H1 (cell line): ENCODE results near the gene KRTAP5-8. TPM values are rescaled to one million over a fixed set of nuclear protein-coding genes. Genes with fewer than 3 reads are reported as not detected.

Experiments
- CTCF ChIA-PET: fragments of 300-600 bp; sonication (Branson Sonifier 250); formaldehyde crosslinking; loops from one replicate; lab custom pipeline; 2021; ENCODE audit not compliant: partially characterized antibody; lab: Charles Lee
- POLR2A ChIA-PET: fragments of 300-600 bp; sonication (Branson Sonifier 250); formaldehyde crosslinking; loops from one replicate; lab custom pipeline; 2021; ENCODE audit warnings: inconsistent platforms; ENCODE audit not compliant: partially characterized antibody; lab: Charles Lee
- DNase-seq, 2 experiments: peaks; one replicate each; pipeline versions ENCODE4 v3.0.0 to v3.0.0-alpha.2; 2010 to 2022; ENCODE audit warnings: low spot score in 2 of 2, low read depth in 1 of 2, mixed read lengths in 1 of 2
- FAIRE-seq: peaks from 2 replicates; lab custom pipeline; 2011; peaks lifted over from hg19 to GRCh38; lab: Jason Lieb, UNC
- H2AFZ ChIP-seq: 2 replicates; pipeline ENCODE4 v1.8.1; 2012; ENCODE audit warnings: low read length, inconsistent platforms
- H2AK5ac ChIP-seq: 2 replicates; pipeline ENCODE4 v1.6.1; 2013; ENCODE audit warnings: low read depth, low read length
- H2BK120ac ChIP-seq: replicated peaks from 2 replicates; pipeline ENCODE3; 2013; ENCODE audit warnings: low read depth, low read length, inconsistent platforms
- H2BK12ac ChIP-seq: 2 replicates; pipeline ENCODE4 v1.6.1; 2013; ENCODE audit warnings: low read depth, low read length
- H2BK15ac ChIP-seq: 2 replicates; pipeline ENCODE4 v1.6.1; 2013; ENCODE audit warnings: low read length
- H2BK20ac ChIP-seq: 2 replicates; pipeline ENCODE4 v1.6.1; 2013; ENCODE audit warnings: low read length
- H2BK5ac ChIP-seq: 2 replicates; pipeline ENCODE4 v1.6.1; 2013; ENCODE audit warnings: low read depth, low read length
- H3K14ac ChIP-seq: 2 replicates; pipeline ENCODE4 v1.6.1; 2013; ENCODE audit warnings: inconsistent platforms; ENCODE audit not compliant: insufficient read length
- H3K18ac ChIP-seq: 2 replicates; pipeline ENCODE4 v1.6.1; 2013; ENCODE audit warnings: low read length; ENCODE audit errors: extremely low read depth
- H3K23ac ChIP-seq: 2 replicates; pipeline ENCODE4 v1.6.1; 2013; ENCODE audit warnings: inconsistent platforms; ENCODE audit not compliant: insufficient read length
- H3K23me2 ChIP-seq: 2 replicates; pipeline ENCODE4 v1.6.1; 2013; ENCODE audit warnings: low read depth, low read length
- H3K27ac ChIP-seq: 2 replicates; pipeline ENCODE4 v1.6.1; 2011; ENCODE audit warnings: low read depth, low read length, inconsistent platforms
- H3K27me3 ChIP-seq, 4 experiments: replicated peaks in 1 of 4; 1 replicate in 1 of 4; 2 replicates in 3 of 4; pipeline versions ENCODE4 v1.6.1 to v1.8.1; 2011 to 2013; ENCODE audit warnings: low read length in 3 of 4, mild to moderate bottlenecking in 3 of 4, inconsistent platforms in 2 of 4, mixed read lengths in 2 of 4, moderate library complexity in 1 of 4; ENCODE audit not compliant: control insufficient read depth in 3 of 4, insufficient read depth in 3 of 4; ENCODE audit errors: extremely low read depth in 1 of 4
- H3K36me3 ChIP-seq, 4 experiments: 2 replicates each; pipeline versions ENCODE4 v1.6.1 to v1.8.1; 2011 to 2013; ENCODE audit warnings: mild to moderate bottlenecking in 4 of 4, low read length in 3 of 4, moderate library complexity in 2 of 4, control low read depth in 1 of 4, inconsistent platforms in 1 of 4; ENCODE audit not compliant: insufficient read depth in 4 of 4, control insufficient read depth in 2 of 4
- H3K4ac ChIP-seq: replicated peaks from 2 replicates; pipeline ENCODE3; 2013; ENCODE audit warnings: low read length, low read depth, mixed read lengths, inconsistent platforms; ENCODE audit not compliant: insufficient read length
- H3K4me1 ChIP-seq, 4 experiments: replicated peaks in 1 of 4; 1 replicate in 1 of 4; 2 replicates in 3 of 4; pipeline versions ENCODE4 v1.6.1 to v1.8.1; 2011 to 2013; ENCODE audit warnings: low read length in 3 of 4, inconsistent platforms in 2 of 4, mixed read lengths in 1 of 4; ENCODE audit not compliant: insufficient read depth in 4 of 4, control insufficient read depth in 3 of 4
- H3K4me2 ChIP-seq, 2 experiments: 2 replicates each; pipeline versions ENCODE4 v1.6.1 to v1.8.1; 2011 to 2013; ENCODE audit warnings: low read depth in 2 of 2, low read length in 2 of 2, control low read depth in 1 of 2, inconsistent platforms in 1 of 2, mild to moderate bottlenecking in 1 of 2; ENCODE audit not compliant: insufficient read depth in 1 of 2
- H3K4me3 ChIP-seq, 4 experiments: fragments of 200-600, 300-600 bp in 1 of 4; sonication (generic), shearing (Covaris generic), sonication (Bioruptor Twin) in 1 of 4; 2 replicates each; pipeline versions ENCODE4 v1.5.1 to v1.8.1; 2011 to 2016; ENCODE audit warnings: low read length in 4 of 4, low read depth in 3 of 4, control low read depth in 2 of 4, inconsistent platforms in 2 of 4, mild to moderate bottlenecking in 2 of 4, mixed read lengths in 1 of 4, moderate library complexity in 1 of 4; ENCODE audit not compliant: insufficient read depth in 2 of 4; ENCODE audit errors: extremely low read depth in 1 of 4
- H3K56ac ChIP-seq: replicated peaks from 2 replicates; pipeline ENCODE3; 2013; ENCODE audit warnings: low read depth, mild to moderate bottlenecking, mixed read lengths, low read length, inconsistent platforms; ENCODE audit not compliant: insufficient read length
- H3K79me1 ChIP-seq: 2 replicates; pipeline ENCODE4 v1.6.1; 2013; ENCODE audit warnings: low read depth, low read length, control low read depth
- H3K79me2 ChIP-seq, 2 experiments: 2 replicates each; pipeline versions ENCODE4 v1.6.1 to v1.8.1; 2012 to 2013; ENCODE audit warnings: low read length in 2 of 2, mild to moderate bottlenecking in 2 of 2, inconsistent platforms in 1 of 2; ENCODE audit not compliant: insufficient read depth in 2 of 2, control insufficient read depth in 1 of 2
- H3K9ac ChIP-seq, 4 experiments: replicated peaks in 1 of 4; 1 replicate in 1 of 4; 2 replicates in 3 of 4; pipeline versions ENCODE4 v1.6.1 to v1.8.1; 2011 to 2013; ENCODE audit warnings: low read depth in 3 of 4, low read length in 3 of 4, control low read depth in 2 of 4, mild to moderate bottlenecking in 2 of 4, moderate library complexity in 2 of 4, inconsistent platforms in 1 of 4; ENCODE audit errors: extremely low read depth in 1 of 4
- H3K9me3 ChIP-seq, 2 experiments: 2 replicates each; pipeline versions ENCODE4 v1.6.1 to v1.8.1; 2012 to 2013; ENCODE audit warnings: mild to moderate bottlenecking in 2 of 2, moderate library complexity in 2 of 2, control low read depth in 1 of 2, inconsistent platforms in 1 of 2, low read depth in 1 of 2, low read length in 1 of 2, mixed read lengths in 1 of 2; ENCODE audit not compliant: insufficient read depth in 2 of 2
- H4K20me1 ChIP-seq, 2 experiments: replicated peaks in 1 of 2; 2 replicates each; pipeline versions ENCODE3 to v1.8.1; 2011 to 2013; ENCODE audit warnings: inconsistent platforms in 2 of 2, low read length in 2 of 2, mild to moderate bottlenecking in 1 of 2; ENCODE audit not compliant: insufficient read depth in 2 of 2, control insufficient read depth in 1 of 2
- H4K5ac ChIP-seq: 2 replicates; pipeline ENCODE4 v1.6.1; 2013; ENCODE audit warnings: low read length, low read depth, mixed read lengths, inconsistent platforms; ENCODE audit not compliant: insufficient read length
- H4K8ac ChIP-seq: 2 replicates; pipeline ENCODE4 v1.8.0; 2013; ENCODE audit warnings: mild to moderate bottlenecking, moderate library complexity, low read length, inconsistent platforms; ENCODE audit not compliant: insufficient read depth; ENCODE audit errors: extremely low read depth
- H4K91ac ChIP-seq: replicated peaks from 2 replicates; pipeline ENCODE3; 2013; ENCODE audit warnings: low read length, mixed read lengths, inconsistent platforms; ENCODE audit not compliant: insufficient read length
- ASH2L ChIP-seq: fragments of 200-600, 300-600 bp; sonication (generic); IDR thresholded peaks from one replicate; pipeline ENCODE4 v1.7.1; 2017; ENCODE audit warnings: low read length
- CREB1 ChIP-seq: IDR thresholded peaks from 2 replicates; pipeline ENCODE4 v1.6.1; 2012; ENCODE audit warnings: inconsistent platforms
- CTBP2 ChIP-seq: IDR thresholded peaks from 2 replicates; pipeline ENCODE4 v1.7.0; 2011; ENCODE audit warnings: borderline replicate concordance, mild to moderate bottlenecking, moderate library complexity, mixed read lengths, low read length; ENCODE audit not compliant: insufficient read depth, insufficient read length
- GTF2F1 ChIP-seq: IDR thresholded peaks from 2 replicates; pipeline ENCODE4 v1.6.1; 2012; ENCODE audit warnings: low read depth, low read length, improper control_type of control experiment, borderline replicate concordance
- POLR2A ChIP-seq, 2 experiments: IDR thresholded peaks; 1 replicate in 1 of 2; 2 replicates in 1 of 2; pipeline ENCODE4 v1.6.1; 2011; ENCODE audit warnings: low read depth in 2 of 2, low read length in 2 of 2, mild to moderate bottlenecking in 2 of 2; ENCODE audit errors: control extremely low read depth in 1 of 2
- POU5F1 ChIP-seq: IDR thresholded peaks from 2 replicates; pipeline ENCODE4 v1.6.1; 2011; ENCODE audit warnings: low read depth, mild to moderate bottlenecking, low read length, moderate library complexity
- RAD21 ChIP-seq, 2 experiments: IDR thresholded peaks in 1 of 2; conservative IDR thresholded peaks in 1 of 2; 2 replicates each; pipeline ENCODE4 v1.6.1; 2011; ENCODE audit warnings: low read depth in 2 of 2, low read length in 2 of 2, improper control_type of control experiment in 1 of 2, inconsistent platforms in 1 of 2, mild to moderate bottlenecking in 1 of 2, moderate library complexity in 1 of 2
- RFX5 ChIP-seq: IDR thresholded peaks from 2 replicates; pipeline ENCODE4 v1.6.1; 2011; ENCODE audit warnings: low read depth, low read length, improper control_type of control experiment, borderline replicate concordance
- RNF2 ChIP-seq: fragments of 200-900, 300-1000 bp; sonication (generic); IDR thresholded peaks from 2 replicates; pipeline ENCODE4 v1.7.1; 2016; ENCODE audit warnings: borderline replicate concordance, low read depth, mild to moderate bottlenecking, antibody characterized with exemption, low read length; ENCODE audit not compliant: poor library complexity, severe bottlenecking; ENCODE audit errors: missing control alignments
- SAP30 ChIP-seq: fragments of 300-600 bp; sonication (generic); IDR thresholded peaks from 2 replicates; pipeline ENCODE4 v1.7.1; 2012; ENCODE audit warnings: low read length, moderate library complexity, mild to moderate bottlenecking, inconsistent platforms; ENCODE audit not compliant: insufficient read depth, insufficient replicate concordance
- SP2 ChIP-seq: IDR thresholded peaks from 2 replicates; pipeline ENCODE4 v1.6.1; 2012; ENCODE audit warnings: mild to moderate bottlenecking, low read length, inconsistent platforms
- SP4 ChIP-seq: IDR thresholded peaks from 2 replicates; pipeline ENCODE4 v1.6.1; 2012; ENCODE audit warnings: low read length, inconsistent platforms
- TAF1 ChIP-seq: IDR thresholded peaks from 2 replicates; pipeline ENCODE4 v1.6.1; 2011; ENCODE audit warnings: mild to moderate bottlenecking, low read depth, low read length
- YY1 ChIP-seq: IDR thresholded peaks from 2 replicates; pipeline ENCODE4 v1.6.1; 2011; ENCODE audit warnings: low read depth, mild to moderate bottlenecking, low read length
- ZNF274 ChIP-seq: IDR thresholded peaks from 2 replicates; pipeline ENCODE4 v1.7.0; 2012; ENCODE audit warnings: low read length, borderline replicate concordance; ENCODE audit errors: extremely low read depth
- WGBS, 2 experiments: shearing (Covaris generic) in 1 of 2; methylation state at CpG; one replicate each; pipeline versions ENCODE4 v1.1.6 to v1.1.7; 2013 to 2015; ENCODE audit warnings: low lambda C conversion rate in 2 of 2, mixed read lengths in 2 of 2, inconsistent platforms in 1 of 2, low coverage in 1 of 2, missing lambda C conversion rate in 1 of 2; ENCODE audit not compliant: insufficient replicate concordance in 2 of 2, insufficient coverage in 1 of 2, insufficient read length in 1 of 2; ENCODE audit errors: extremely low coverage in 1 of 2, missing lambda C conversion rate in 1 of 2; 5-methylcytosine and 5-hydroxymethylcytosine counted together
- polyA plus RNA-seq, 7 experiments: library from polyadenylated mRNA; depleted of rRNA in 3 of 7; stranded (reverse) in 5 of 7; unstranded in 2 of 7; fragments of >200 nt in 5 of 7; fragments of 200-250 nt in 2 of 7; gene quantifications; 1 replicate in 5 of 7; 2 replicates in 1 of 7; 4 replicates in 1 of 7; pipeline versions ENCODE4 v1.2.1 to v1.2.3, GENCODE V29; 2011 to 2013; ENCODE audit warnings: missing spikeins in 2 of 7, mixed read lengths in 2 of 7
- total RNA-seq: library from RNA; stranded (reverse); fragmentation: NEBNext Ultra II Directional; extraction: Animal tissue kit (Norgen Biotek cat#: 25700); gene quantifications from 2 replicates; pipeline ENCODE4 v1.2.1, GENCODE V29; 2021

KRTAP5-8 gene
- total and polyA plus RNA-seq, 2 of the 8 experiments (the other 6 are each of a cell fraction or from before 2014, with no cell fraction given): not detected

DNA sequence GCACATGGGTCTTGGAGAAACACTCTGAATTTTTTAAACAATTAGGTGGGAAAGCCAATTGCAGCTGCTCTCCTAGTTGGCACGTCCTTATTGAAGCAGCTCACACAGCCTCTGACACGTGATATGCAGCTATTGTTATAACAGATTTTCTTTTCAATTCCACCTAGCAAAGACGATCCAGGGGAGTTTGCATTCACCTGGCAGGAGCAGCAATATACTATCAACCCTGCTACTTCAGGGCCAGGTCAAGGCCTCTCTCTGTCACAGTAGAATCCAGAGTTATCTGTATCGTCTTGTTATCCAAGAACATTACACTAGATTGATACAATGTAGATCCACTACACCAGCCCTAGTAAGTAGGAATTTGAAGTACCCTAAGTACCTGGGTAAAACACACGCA is 36.6 kb downstream of the KRTAP5-8 start:
- no peak overlapping the region for H4K5ac ChIP-seq
- peaks cover 0 to 2% (median 0%) of the 10 kb centered on the region in 4 experiments; a peak in 2 of 7 replicates for H3K4me1 ChIP-seq
- H3K9me3 ChIP-seq: no peaks in the 10 kb centered on the region
- H2BK12ac ChIP-seq: no peak overlapping the region
- ChIA-PET POLR2A (no interaction called here), CTCF (interaction anchor here (0.6 to 5.4 kb wide), 2 partner anchors 10 to 171 kb away, joined by 3 to 37 read pairs; partner anchors contain the start of gene KRTAP5-10)
- no peak for FAIRE-seq
- H3K79me1 ChIP-seq: no peaks in the 10 kb centered on the region
- H3K56ac ChIP-seq: no peak overlapping the region
- H2BK5ac ChIP-seq: no peak overlapping the region
- H3K4me2 ChIP-seq: no peak overlapping the region
- 75% methylated on average over 5 of the region's 5 CpGs; no CpG with 5 or more reads in 1 of the 2 experiments for WGBS, 2 experiments
- no peak overlapping the region for H3K27ac ChIP-seq
- H3K27me3 ChIP-seq: no peaks in the 10 kb centered on the region; a peak in 1 of 7 replicates
- H3K79me2 ChIP-seq: no peaks in the 10 kb centered on the region; a peak in 1 of 4 replicates
- peaks cover 8% of the 10 kb centered on the region; the same call in 1 of the 2 replicates for H3K23me2 ChIP-seq
- no peaks in the 10 kb centered on the region for H3K36me3 ChIP-seq
- H3K23ac ChIP-seq: no peak overlapping the region
- H2AK5ac ChIP-seq: no peak overlapping the region
- no peak overlapping the region for H4K91ac ChIP-seq
- no peak overlapping the region for H2AFZ ChIP-seq
- H3K9ac ChIP-seq: no peak overlapping the region
- no peak overlapping the region for H2BK120ac ChIP-seq
- H3K4me3 ChIP-seq: no peak overlapping the region
- no peak for DNase-seq
- H3K18ac ChIP-seq: no peak overlapping the region
- no peak overlapping the region for H3K14ac ChIP-seq
- H2BK15ac ChIP-seq: no peak overlapping the region
- no peak overlapping the region for H4K8ac ChIP-seq
- H2BK20ac ChIP-seq: no peak overlapping the region
- peaks cover 0 to 9% of the 10 kb centered on the region in 2 experiments for H4K20me1 ChIP-seq
- no peak overlapping the region for H3K4ac ChIP-seq
- TF ChIP-seq GTF2F1 (no peak), POU5F1 (no peak), RFX5 (no peak), CTBP2 (no peak), POLR2A (IDR thresholded peaks at IDR 0.05; ENCODE audit: control extremely low read depth in 1 of 2, low read depth in 2 of 2, low read length in 2 of 2) (no peak), RAD21 (IDR thresholded peaks at IDR 0.05 in 1 of 2, conservative IDR thresholded peaks at IDR 0.05 in 1 of 2; ENCODE audit: low read depth in 2 of 2, low read length in 2 of 2) (no peak), YY1 (no peak), ASH2L (no peak), TAF1 (no peak), CREB1 (no peak), RNF2 (no peak), SAP30 (no peak), ZNF274 (no peak), SP4 (no peak), SP2 (no peak)
